Measurements from ENCODE around the gene SLC6A18.

GRCh38 chr5:1266791-1267190, 41.6 kb downstream of the SLC6A18 start:
- TF ChIP-seq POLR2A (IDR thresholded peaks at IDR 0.05; ENCODE audit: low read length) (no peak), GATA1 (IDR thresholded peaks at IDR 0.05; ENCODE audit: low read depth, low read length) (no peak)
